HG02973 (cell line): ENCODE measurements around the gene RECK.
"Not testable (repeated sequence)": the region's sequence is repeated elsewhere in the genome, so short reads cannot be mapped to it uniquely, and the experiment has no call there.

Experiments
- ATAC-seq: cut with Tn5 transposase; IDR thresholded peaks from one replicate; pipeline ENCODE4 v1.9.1; 2021; ENCODE audit warnings: moderate library complexity; ENCODE audit not compliant: unreplicated experiment

RECK gene

DNA sequence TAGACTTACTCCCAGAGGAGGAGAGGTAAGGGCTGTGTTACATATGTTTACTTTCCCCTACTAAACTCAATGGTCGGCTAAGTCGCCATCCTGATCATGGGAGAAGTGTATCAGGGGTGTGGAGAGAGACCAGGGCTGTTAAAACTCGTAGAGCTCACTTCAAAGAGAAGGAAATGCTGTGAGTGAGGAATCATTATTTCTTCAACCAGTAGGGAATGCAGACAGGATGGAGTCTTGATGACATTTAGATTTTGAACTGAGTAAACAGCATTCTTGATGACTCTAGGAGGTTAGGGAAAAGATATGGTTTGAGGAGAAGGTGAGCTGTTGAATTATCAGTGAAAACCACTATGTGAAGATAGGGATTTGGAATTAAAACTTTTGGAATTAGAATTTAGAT is 17.3 kb downstream of the RECK start:
- ATAC-seq, result no peak

DNA sequence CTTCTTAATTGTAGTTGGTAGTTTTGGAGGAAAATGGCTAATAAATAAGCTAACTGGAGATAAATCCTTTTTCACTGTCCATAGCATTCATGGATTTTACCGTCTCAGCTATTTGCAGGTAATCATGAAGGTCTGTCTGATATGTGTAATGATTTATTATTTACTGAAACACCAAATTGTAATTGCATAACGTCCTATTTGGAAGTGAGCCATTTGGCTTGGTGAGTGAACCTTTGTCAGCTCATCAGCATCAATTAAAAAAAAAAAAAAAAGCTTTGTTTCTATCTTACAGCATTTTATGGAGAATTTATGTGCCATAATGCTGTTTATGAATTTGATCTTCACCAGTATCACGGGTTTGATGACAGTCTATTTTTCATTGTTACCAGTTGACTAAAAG is 20.2 kb downstream of the RECK start:
- ATAC-seq, result no peak

DNA sequence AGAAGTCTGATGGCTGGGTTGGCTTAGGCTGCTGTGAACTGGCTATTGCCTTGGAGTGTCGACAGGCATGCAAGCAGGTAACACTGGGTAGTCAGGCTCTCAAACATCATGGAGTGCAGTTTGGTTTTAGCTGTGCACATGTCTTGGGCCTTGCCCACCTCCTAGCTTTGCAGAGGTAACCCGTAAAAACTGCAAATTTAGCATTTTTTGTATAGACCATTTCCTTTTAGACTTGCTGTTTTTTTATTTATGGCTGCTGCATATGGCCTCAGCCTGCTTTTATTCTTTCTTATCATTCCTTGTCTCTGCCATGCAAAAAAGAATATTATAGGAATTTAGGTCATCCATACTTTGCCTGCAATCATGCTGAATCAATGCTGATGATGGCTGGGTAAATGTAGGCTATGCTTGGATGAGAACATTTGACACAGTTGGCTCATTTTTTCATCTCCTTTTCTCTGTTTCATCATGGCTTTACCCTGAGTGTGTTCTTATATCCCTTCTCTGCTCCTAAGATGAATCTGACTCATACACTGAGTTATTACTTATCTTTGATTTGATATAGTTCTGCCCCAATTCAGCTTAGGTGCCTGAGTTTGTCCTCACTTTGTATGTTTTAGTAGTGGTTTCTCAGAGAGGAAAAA is 27.2 kb downstream of the RECK start:
- ATAC-seq, result no peak

DNA sequence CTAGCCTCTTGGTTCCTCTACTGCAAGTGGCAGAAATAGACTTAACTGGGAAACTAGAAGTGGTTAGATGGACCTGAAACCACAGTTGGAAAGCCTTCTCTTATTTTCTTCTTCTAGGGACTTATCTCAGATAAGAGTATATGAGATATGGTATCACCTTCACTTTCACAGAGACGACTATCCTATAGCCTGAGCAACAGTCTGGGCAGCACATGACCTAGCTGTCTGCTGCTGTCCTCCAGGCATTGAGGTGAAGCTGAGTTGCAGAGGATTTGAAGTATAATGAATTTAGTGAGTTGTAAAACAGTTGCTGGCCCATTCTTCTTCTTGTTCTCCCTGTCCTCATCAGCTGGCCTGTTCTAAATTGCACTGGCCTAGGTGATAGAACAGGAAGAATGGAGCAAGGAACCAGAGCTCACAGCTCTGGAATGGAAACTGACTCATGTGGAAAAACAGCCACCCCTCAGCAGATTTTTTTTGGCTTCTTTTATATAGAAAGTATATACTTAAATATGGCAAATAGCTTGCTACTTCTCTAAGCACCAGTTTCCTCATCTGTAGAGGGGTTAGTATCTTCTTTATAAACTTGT is 27.8 kb downstream of the RECK start:
- no peak for ATAC-seq

DNA sequence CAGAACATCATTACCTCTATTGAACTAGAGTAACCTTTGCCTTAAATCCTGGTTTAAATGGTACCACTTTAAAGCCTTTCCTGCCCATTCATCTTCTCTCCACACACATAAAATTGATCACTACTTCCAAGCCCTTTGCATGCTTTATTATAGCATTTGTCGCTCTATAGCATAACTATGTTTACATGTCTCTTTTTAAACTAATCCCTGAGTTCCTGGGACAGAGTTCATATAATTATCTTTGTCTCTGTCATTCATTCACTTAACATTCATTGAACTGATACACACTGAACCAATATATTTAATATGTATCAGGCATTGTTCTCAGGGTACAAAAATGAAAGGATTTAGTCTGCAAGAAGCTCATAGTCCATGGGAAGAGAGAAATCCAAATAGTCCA is 37.3 kb downstream of the RECK start:
- ATAC-seq, result no peak

DNA sequence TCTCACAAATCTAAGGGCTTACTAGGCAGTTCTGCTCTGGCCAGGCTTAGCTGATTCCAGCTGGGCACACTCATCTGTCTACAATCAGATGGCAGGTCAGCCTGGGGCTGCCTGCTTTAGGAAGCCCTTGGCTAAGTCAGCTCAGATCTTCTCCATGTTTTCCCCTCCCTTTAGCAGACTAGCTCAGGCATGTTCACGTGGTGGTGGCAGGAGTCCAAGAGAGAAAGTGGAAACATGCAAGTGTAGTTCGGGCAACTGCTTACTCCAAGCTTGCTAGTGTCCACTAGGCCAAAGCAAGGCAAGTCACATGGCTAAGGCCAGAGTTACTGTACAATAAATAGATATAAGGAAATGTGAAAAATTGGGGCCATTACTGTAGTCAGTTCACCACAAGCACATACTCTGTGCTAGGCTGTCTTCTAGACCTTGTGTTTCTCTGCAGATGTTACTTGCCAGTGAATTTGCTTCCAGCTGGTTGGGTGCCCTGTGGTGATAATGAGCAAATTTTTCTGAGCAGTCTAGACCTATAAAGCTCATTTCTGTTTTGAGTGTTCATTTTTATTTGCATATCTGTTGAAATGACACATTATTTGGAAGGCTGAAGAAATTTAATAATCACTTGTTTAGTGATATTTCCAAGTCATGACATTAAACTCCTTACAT is 38.3 kb downstream of the RECK start:
- ATAC-seq, result no peak

DNA sequence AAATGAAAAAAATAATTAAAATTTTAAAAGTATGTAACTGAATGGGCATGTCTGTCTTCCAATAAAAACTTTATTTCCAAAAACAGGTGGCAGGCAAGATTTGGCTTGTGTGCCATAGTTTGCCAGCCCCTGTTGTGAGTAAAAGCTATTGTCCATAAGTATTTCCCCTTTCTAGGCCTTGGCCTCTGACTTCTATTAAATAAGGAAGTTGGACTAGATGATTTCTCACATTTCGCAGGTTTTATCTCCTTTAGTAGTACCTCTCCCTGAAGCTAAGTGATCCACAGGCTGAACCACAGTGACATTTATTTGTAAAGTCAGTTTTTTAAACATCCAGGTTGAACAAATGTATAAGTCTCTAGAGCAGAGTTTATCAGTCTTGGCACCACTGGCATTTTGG is 41.3 kb downstream of the RECK start:
- ATAC-seq, result no peak

DNA sequence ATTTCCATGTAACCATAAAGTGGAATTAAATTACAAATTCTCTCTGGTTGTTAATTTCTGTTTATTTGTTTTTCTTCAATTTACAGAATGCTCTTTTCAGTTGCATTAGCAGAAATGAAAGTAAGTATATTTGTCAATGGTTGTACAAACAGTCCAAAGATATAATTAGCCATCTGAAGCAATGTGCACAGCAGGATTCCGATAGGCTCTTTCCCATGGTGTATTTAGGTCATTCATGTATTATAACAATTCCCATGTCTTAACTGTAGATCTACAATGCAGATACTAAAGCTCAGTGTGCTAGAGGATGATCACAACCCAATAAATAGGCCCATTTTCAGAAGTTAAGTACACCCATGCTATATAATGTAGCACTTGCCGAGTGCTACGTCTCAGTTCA is 43.8 kb downstream of the RECK start:
- no peak for ATAC-seq

DNA sequence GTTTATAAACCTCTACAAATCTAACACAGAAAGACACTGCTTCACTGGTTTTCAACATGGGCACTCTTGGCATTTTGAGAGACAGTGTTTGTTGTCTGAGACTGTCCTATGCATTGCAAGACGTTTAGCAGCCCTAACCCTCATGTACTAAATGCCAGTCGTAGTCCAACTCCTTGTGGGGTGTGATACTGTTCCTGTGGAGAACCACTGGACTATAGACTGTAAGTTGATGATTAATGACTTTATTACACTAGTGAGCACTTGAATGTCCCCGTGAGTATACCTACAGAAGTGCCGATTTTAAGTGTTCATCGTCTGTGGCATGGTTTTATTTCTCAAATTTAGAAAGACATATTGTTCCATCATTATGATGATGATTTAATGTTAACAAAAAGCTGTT is 46.2 kb downstream of the RECK start:
- ATAC-seq, result no peak

DNA sequence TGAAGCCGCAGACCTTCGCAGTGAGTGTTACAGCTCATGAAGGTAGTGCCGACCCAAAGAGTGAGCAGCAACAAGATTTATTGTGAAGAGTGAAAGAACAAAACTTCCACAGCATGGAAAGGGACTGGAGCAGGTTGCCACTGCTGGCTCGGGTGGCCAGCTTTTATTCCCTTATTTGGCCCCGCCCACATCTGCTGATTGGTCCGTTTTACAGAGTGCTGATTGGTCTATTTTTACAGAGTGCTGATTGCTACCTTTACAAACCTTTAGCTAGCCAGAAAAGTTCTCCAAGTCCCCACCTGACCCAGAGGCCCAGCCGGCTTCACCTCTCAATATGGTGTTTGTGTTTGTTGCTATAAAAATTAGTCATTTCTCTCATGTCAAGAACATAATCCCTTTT is 49.7 kb downstream of the RECK start:
- no peak for ATAC-seq

DNA sequence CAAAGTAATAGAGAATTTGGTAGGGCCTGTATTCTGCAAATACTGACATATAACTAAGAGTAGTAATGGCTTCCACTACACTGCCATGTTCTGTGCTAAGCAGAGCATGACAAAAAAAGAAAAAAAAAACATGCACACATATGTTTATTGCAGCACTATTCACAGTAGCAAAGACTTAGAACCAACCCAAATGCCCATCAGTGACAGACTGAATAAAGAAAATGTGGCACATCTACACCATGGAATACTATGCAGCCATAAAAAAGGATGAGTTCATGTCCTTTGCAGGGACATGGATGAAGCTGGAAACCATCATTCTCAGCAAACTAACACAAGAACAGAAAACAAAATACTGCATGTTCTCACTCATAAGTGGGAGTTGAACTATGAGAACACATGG is 50.3 kb downstream of the RECK start:
- ATAC-seq, result not testable (repeated sequence)

DNA sequence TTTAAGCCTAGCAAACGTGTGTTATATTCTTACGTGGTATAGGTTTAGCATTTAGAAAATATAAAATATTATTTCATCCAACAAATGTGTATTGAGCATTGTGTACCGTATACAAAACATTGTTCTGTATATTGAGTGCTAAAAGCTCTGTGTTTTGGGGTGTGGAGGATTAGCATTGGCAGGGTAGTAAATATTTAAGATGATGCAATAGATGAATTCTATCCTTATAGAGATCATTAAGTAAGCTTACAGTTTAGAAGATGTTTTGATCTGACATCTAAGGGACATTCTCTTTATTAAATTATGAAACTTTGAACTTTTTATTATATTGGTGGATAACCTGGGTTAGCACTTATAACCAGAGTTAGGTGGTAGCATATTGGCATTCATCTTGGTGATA is 51.3 kb downstream of the RECK start:
- no peak for ATAC-seq

DNA sequence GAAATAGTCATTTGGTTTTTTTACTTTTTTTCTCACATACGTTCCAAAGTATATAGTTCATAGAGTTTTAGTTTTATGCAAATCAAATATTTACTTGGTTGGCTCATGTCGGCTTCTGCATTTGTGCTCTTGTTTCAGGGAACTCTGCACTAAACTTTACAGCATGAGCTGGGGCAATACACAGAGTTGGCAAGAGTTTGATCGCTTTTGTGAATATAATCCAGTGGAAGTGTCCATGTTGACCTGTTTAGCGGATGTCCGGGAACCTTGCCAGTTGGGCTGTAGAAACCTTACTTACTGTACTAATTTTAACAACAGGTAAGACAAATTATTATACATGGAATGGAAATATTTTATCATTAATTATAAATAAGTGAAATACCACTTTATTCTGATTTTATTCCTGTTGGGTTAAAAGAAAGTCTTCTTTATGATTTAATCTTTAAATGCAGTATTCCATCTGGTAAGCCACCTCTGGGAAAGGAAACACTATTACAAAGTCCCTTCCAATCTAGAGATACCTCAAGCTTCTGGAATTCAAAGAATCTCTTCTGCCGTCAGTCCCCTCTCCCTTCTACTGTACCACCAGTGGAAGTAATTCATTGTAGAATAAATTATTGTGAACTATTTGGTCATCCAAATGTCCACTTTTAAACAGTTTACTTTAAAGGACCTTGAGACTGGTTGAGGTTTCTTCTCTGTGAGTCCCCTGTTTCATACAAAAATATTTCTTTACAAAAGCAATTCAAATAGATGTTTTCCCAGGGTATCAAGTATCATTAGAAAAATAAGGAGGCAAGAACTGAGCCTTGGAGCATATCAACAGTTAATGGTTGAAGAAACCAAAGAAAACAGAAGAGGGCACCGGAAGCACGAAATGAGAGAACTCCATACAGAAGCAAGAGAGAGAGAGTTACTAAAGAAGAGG is 54.6 kb downstream of the RECK start:
- no peak for ATAC-seq

DNA sequence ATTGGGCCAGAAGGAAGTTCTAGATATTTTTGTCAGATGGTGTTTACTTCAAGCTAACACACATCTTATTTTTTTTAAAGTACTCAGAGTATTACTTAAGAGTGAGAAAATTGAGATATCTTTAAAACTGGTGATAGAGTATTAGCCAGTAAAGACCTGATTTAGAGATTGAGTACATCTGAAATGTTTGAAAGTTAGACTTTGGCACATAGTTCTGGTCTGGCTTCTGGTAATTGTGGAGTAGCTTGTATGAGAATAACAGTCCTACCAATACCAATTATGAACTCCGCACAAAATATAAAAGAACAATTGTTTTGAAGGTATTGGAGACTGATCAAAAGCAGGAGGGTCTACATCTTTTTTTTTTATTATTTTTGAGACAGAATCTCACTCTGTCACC is 55.3 kb downstream of the RECK start:
- ATAC-seq, result no peak

DNA sequence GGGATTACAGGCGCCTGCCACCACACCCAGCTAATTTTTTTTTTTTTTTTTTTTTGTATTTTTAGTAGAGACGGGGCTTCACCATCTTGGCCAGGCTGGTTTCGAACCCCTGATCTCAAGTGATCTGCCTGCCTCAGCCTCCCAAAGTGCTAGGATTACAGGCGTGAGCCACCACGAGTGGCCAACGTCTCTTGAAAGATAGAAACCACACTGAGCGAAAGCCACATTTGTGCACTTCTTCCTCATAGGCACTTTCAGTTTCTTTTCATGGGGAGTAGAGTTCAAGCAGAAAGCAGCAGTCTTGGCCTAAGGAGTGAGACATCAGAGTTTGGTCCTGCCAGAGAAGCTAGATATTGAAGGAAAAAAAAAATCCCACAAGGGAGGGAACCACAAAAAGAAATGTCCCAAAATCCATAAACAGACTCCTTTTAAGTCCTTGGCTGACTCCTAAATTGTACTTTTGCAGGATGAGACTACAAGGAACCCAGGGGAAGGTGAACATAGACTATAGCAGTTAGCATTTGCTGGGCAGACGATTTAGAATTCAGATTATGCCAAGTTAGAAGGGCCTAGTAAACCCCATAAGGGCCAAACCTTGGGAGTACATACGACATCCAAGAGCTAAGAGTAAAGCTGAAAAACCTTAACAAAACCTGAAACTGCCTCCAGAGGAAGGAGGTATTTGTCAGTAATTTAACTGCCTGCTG is 55.9 kb downstream of the RECK start:
- ATAC-seq, result peak; percentile 85

DNA sequence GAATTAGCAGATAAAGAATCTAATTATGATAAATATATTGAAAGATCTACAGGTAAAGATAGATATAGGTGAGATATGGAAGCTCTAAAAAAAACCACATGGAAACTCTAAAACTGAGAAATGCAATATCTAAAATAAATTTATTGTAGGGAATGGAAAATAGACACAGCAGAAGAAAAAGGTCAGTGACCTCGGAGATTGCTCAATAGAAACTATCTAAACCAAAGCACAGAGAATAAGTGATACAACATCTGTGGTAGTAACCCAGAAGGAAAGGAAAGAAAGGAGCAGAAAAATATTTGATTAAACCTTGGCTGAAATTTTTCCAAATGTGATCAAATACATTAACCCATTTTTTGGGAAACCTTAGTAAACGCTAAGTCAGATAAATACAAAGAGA is 56.7 kb downstream of the RECK start:
- no peak for ATAC-seq

DNA sequence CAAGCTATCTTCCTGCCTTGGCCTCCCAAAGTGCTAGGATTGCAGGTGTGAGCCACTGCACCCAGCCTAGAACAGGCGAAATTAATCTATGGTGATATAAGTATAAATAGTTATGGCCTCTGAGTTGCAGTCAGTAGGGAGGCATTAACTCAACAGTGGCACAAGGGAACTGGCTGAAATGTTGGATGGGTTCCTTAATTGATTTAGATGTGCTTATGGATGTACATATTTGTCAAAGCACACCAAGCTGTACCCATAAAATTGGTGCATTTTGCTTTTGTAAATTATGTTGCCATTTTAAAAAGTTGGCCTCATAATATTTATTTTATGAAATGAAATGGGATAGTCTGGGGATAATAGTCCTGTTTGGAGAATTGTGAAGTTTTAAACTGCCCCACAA is 63.0 kb downstream of the RECK start:
- ATAC-seq, result no peak

DNA sequence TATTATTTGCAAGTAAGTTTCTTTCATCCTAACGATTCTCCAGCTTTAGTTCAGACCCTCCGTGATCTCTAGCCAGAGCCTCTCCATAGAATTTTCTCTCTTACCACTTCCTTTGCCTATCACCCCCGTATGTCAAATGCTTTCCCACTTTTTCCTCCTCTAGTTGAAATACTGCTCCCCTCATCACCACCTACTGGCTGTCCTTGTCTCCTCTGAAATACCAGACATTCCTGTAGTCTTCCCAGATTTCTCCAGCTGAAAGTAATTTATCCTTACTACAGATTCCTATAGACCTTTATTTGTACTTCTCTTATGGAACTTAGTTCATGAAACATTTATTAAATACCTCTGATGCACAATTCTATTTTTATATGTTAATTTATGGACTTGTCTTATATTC is 63.8 kb downstream of the RECK start:
- no peak for ATAC-seq

DNA sequence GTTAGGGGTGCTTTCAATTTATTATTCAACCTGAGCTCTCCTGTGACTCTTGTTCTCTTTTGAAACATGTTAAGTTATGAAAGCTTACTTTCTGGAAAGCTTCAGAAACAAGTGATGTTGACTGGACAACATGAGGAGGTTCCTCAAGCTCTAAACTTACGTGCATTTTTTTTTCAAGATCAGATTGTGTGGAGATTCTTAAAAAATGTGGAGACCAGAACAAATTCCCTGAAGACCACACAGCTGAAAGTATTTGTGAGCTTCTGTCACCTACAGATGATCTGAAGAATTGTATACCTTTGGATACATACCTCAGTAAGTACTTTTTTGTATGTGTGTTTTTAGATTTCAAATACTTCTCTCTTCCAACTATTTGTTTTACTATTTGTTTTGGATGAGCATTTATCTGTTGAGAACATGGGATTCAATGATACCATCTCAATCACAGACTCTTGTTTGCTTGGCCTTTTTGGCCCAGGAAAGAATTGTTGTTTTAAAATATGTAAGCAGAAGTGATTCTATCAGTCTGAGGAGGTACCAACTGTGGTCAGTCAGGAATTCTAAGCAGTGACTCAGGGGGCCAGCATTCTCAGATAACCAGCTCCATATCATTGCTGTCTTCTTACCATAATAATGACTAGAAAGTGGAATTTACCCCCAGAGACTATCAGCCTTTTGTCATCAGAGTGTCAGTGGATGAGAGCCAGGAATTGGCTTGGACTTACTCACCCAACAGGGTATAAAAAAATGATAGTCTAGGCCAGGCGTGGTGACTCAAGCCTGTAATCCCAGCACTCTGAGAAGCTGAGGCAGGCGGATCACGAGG is 65.4 kb downstream of the RECK start:
- no peak for ATAC-seq
